Measurements from ENCODE around the gene LPAR1.
"Not testable (repeated sequence)": the region's sequence is repeated elsewhere in the genome, so short reads cannot be mapped to it uniquely, and the experiment has no call there.

GRCh38 chr9:110826400-110826799, 211.9 kb downstream of the LPAR1 start:
- not testable (repeated sequence) for TF ChIP-seq CTCF (tag by site-specific recombination; IDR thresholded peaks at IDR 0.05); TRIM28 (IDR thresholded peaks at IDR 0.05; ENCODE audit: borderline replicate concordance, low read length)
